ENCODE results near the gene ZNF445.

ZNF445 gene

DNA sequence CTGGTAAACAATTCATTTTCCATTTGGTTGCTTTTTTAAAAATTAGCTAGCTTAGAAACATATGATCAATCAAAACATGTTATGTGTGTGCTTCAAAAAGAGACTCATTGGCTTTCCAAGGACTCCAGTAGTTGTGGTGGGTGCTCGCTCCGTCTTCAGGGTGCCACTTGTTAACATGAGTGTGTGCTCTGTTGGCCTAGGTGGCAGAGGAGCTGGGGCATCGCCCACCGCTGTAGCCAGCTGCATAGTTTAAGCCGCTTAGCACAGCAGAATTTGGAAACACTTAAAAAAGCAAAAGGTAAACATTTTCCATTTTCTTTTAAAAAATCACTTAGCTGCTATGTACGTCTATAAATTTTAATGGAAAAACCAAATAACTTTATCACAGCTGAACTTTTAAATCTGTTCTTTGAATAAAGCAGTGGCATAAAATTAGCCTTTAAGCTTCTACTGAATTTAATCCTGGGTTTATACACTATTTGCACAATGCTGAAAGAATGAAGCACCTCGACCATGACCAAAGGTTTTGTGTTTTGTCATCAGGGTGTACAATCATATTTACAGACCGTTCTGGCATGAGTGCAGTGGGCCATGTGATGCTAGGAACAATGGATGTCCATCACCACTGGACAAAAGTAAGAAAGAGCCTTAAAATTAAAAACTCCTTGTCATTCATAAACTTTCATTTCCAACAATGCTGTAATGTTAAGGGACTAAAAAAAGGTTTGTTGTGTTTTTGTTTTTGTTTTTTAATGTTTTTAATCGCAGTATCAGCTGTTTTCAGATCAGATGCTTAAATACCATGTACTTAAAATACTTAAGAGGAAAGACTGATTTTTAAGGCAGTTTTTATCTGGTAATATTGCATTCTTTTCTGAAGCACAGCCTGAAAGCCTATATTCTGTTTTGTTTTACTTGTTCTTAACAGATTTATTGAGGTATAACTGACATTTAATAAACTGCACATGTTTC lies 81.0 kb downstream of the ZNF445 start:
- H3K4me3 ChIP-seq: no peak overlapping the region
- H3K36me3 ChIP-seq (replicated peaks): no peaks in the 10 kb centered on the region; the same call in 1 of the 2 replicates
- H3K4me1 ChIP-seq: peaks cover 9% of the 10 kb centered on the region
- peak; percentile 59 to 81 for DNase-seq (ENCODE audit: low spot score in 2 of 2)
- in situ Hi-C loops (cut with MboI; ENCODE audit: low sequenced_read_pairs): no loop called here
- H3K9me3 ChIP-seq: no peaks in the 10 kb centered on the region
- H3K27me3 ChIP-seq (ENCODE audit: low read depth): no peaks in the 10 kb centered on the region

DNA sequence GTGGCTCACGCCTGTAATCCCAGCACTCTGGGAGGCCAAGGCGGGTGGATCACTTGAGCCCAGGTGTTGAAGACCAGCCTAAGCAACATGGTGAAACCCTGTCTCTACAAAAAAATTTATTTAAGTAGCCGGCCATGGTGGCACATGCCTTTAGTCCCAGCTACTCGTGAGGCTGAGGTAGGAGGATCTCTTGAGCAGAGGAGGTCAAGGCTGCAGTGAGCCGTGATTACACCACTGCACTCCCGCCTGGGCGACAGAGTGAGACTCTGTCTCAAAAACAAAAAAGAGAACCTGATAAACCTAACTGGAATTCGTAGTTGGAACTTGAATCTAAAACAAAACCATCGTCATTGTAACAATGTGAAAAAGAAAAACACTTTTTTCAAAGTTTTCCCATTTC lies 81.8 kb downstream of the ZNF445 start:
- Histone ChIP-seq H3K4me3 (no peak overlapping the region), H3K36me3 (replicated peaks) (no peaks in the 10 kb centered on the region), H3K9me3 (no peaks in the 10 kb centered on the region), H3K27me3 (ENCODE audit: low read depth) (no peaks in the 10 kb centered on the region), H3K4me1 (peaks cover 9% of the 10 kb centered on the region)
- no peak for DNase-seq (ENCODE audit: low spot score in 2 of 2)
- in situ Hi-C loops (cut with MboI; ENCODE audit: low sequenced_read_pairs): no loop called here

DNA sequence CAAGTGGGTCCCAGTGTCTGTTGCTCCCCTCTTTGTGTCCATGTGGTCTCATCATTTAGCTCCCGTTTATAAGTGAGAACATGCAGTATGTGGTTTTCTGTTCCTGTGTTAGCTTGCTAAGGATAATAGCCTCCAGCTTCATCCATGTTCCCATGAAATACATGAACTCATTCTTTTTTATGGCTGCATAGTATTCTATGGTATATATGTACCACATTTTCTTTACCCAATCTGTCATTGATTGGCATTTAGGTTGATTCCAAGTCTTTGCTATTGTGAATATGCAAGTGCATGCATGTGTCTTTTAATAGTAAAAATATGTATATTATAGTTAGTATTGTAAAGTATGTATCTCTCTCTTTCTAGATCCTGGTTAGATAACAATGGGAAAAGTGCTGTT lies 85.0 kb downstream of the ZNF445 start:
- DNase-seq (ENCODE audit: low spot score in 2 of 2): no peak
- H3K9me3 ChIP-seq: 0 out of 2 replicates have a peak, but pooled peaks cover 2% of the 10 kb centered on the region
- in situ Hi-C loops (cut with MboI; ENCODE audit: low sequenced_read_pairs): no loop called here
- no peak overlapping the region for H3K4me3 ChIP-seq
- H3K4me1 ChIP-seq: peaks cover 9% of the 10 kb centered on the region
- no peaks in the 10 kb centered on the region for H3K27me3 ChIP-seq (ENCODE audit: low read depth)
- H3K36me3 ChIP-seq (replicated peaks): no peaks in the 10 kb centered on the region

DNA sequence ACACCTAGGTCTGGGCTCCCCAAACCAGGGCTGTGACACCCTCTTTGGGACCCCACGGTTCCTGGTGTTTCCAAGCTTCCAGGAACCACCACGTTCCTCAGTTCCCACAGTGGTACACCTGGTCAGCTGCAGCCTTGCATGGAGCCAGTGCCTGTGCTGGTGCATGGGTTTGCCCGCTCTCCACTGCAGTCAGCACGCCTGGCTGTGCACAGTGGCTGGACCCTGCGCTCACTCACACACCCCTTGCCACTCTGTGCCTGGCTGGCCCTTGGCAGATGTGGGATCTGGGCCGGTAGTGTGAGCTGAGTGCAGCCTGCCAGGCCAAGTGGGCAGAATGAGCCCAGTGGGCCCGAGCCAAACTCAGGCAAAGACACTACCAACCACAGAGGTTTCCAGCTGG lies 90.1 kb downstream of the ZNF445 start:
- Histone ChIP-seq H3K4me1 (no peaks in the 10 kb centered on the region), H3K9me3 (0 out of 2 replicates have a peak, but pooled peaks cover 3% of the 10 kb centered on the region), H3K4me3 (no peak overlapping the region), H3K36me3 (replicated peaks) (no peaks in the 10 kb centered on the region), H3K27me3 (ENCODE audit: low read depth) (no peaks in the 10 kb centered on the region; the same call in 1 of the 2 replicates)
- in situ Hi-C loops (cut with MboI; ENCODE audit: low sequenced_read_pairs): no loop called here
- no peak for DNase-seq (ENCODE audit: low spot score in 2 of 2)

Measured in HAP-1 (cell line).